T-cell (primary cell): ENCODE measurements around the gene BCL2L1. TPM values are rescaled to one million over a fixed set of nuclear protein-coding genes. Genes with fewer than 3 reads are reported as not detected.

Source experiments
- ATAC-seq, 4 experiments: fragments of 200-7000 bp in 3 of 4; fragments of 150-1000 bp in 1 of 4; cut with Tn5 transposase; replicated peaks in 1 of 4; 1 replicate in 3 of 4; 2 replicates in 1 of 4; pipeline ENCODE4 v1.10.0; 2021; ENCODE audit warnings: moderate library complexity in 3 of 4, mild to moderate bottlenecking in 2 of 4, moderate number of reproducible peaks in 1 of 4
- CTCF ChIA-PET, 2 donors: fragments of 300-600 bp; sonication (Branson Sonifier 250); formaldehyde crosslinking; loops; one replicate each; lab custom pipeline; 2022; ENCODE audit warnings: antibody characterized with exemption in 2 of 2; lab: Charles Lee
- POLR2A ChIA-PET, 2 donors: fragments of 300-600 bp; sonication (Branson Sonifier 250); formaldehyde crosslinking; loops; one replicate each; lab custom pipeline; 2022; ENCODE audit warnings: antibody characterized with exemption in 2 of 2; lab: Charles Lee
- DNase-seq, 35 experiments: peaks; one replicate each; pipeline versions ENCODE4 v3.0.0 to v3.0.0-alpha.2; 2013 to 2023
- H3K27ac ChIP-seq: one replicate; pipeline ENCODE4 v1.5.1; 2013; ENCODE audit warnings: low read length
- H3K27me3 ChIP-seq, 2 experiments: replicated peaks in 1 of 2; 1 replicate in 1 of 2; 2 replicates in 1 of 2; pipeline versions ENCODE4 v1.6.1 to v1.7.0; 2013; ENCODE audit warnings: low read length in 1 of 2, mixed read lengths in 1 of 2; ENCODE audit not compliant: control insufficient read depth in 2 of 2, insufficient read depth in 2 of 2; ENCODE audit errors: extremely low read depth in 1 of 2
- H3K36me3 ChIP-seq, 2 donors: 1 replicate in 1 of 2; 2 replicates in 1 of 2; pipeline versions ENCODE4 v1.6.1 to v1.7.0; 2013; ENCODE audit warnings: low read length in 1 of 2; ENCODE audit not compliant: control insufficient read depth in 2 of 2, insufficient read depth in 1 of 2; ENCODE audit errors: extremely low read depth in 1 of 2
- H3K4me1 ChIP-seq, 2 experiments: 1 replicate in 1 of 2; 2 replicates in 1 of 2; pipeline versions ENCODE4 v1.6.1 to v1.7.0; 2013; ENCODE audit warnings: low read length in 2 of 2, mixed read lengths in 1 of 2; ENCODE audit not compliant: insufficient read depth in 2 of 2, control insufficient read depth in 1 of 2; ENCODE audit errors: extremely low read depth in 1 of 2
- H3K4me3 ChIP-seq, 2 donors: 1 replicate in 1 of 2; 2 replicates in 1 of 2; pipeline versions ENCODE4 v1.5.1 to v1.7.0; 2013; ENCODE audit warnings: mild to moderate bottlenecking in 2 of 2, low read length in 1 of 2, moderate library complexity in 1 of 2; ENCODE audit not compliant: control insufficient read depth in 1 of 2; ENCODE audit errors: extremely low read depth in 1 of 2
- H3K9me3 ChIP-seq: 2 replicates; pipeline ENCODE4 v1.7.0; 2013
- H3K27ac Mint-ChIP-seq, 2 donors: one replicate each; pipeline ENCODE4 v1.8.0; 2020 to 2021; ENCODE audit warnings: mild to moderate bottlenecking in 2 of 2, mixed read lengths in 2 of 2
- H3K27me3 Mint-ChIP-seq, 2 donors: one replicate each; pipeline ENCODE4 v1.8.0; 2021 to 2022; ENCODE audit warnings: mixed read lengths in 2 of 2
- H3K36me3 Mint-ChIP-seq: one replicate; pipeline ENCODE4 v1.8.0; 2021; ENCODE audit warnings: mixed read lengths
- H3K4me1 Mint-ChIP-seq, 3 donors: one replicate each; pipeline ENCODE4 v1.8.0; 2020 to 2022; ENCODE audit warnings: mixed read lengths in 3 of 3, mild to moderate bottlenecking in 1 of 3
- H3K4me3 Mint-ChIP-seq, 3 donors: one replicate each; pipeline ENCODE4 v1.8.0; 2020 to 2022; ENCODE audit warnings: mild to moderate bottlenecking in 3 of 3, mixed read lengths in 3 of 3, moderate library complexity in 3 of 3
- H3K9me3 Mint-ChIP-seq, 3 donors: one replicate each; pipeline ENCODE4 v1.8.0; 2020 to 2022; ENCODE audit warnings: mixed read lengths in 3 of 3
- WGBS: methylation state at CpG from one replicate; pipeline ENCODE4 v1.1.5; 2013; ENCODE audit warnings: missing lambda C conversion rate; ENCODE audit not compliant: insufficient coverage; 5-methylcytosine and 5-hydroxymethylcytosine counted together
- total RNA-seq, 35 experiments: library from RNA in 6 of 35; stranded (reverse) in 6 of 35; fragments of 120-200 nt in 1 of 35; gene quantifications; one replicate each; pipeline versions ENCODE4 v1.2.1 to v1.2.4 and lab custom pipeline; 2013 to 2026

BCL2L1 gene
- total RNA-seq, 5 donors from 2014 or later (not counting 1 experiment from before 2014, with no cell fraction given) = 26.6 to 33.8 (median 27.7) TPM

GRCh38 chr20:31712112-31712553, 10.5 kb downstream of the BCL2L1 start:
- Histone ChIP-seq H3K27me3 (no peaks in the 10 kb centered on the region), H3K4me3 (no peak overlapping the region), H3K36me3 (peaks cover 2 to 40% of the 10 kb centered on the region in 2 donors), H3K4me1 (peaks cover 8 to 47% of the 10 kb centered on the region in 2 experiments), H3K27ac (no peak overlapping the region), H3K9me3 (no peaks in the 10 kb centered on the region)
- DNase-seq (no peak), ATAC-seq (no peak)
- Mint-ChIP-seq H3K36me3 (peaks cover 41% of the 10 kb centered on the region), H3K9me3 (no peaks in the 10 kb centered on the region), H3K4me3 (peak overlapping the region in 1 of 3 donors; percentile 6), H3K27ac (peak overlapping the region; percentile 24 to 43), H3K4me1 (peaks cover 82 to 91% (median 85%) of the 10 kb centered on the region in 3 donors), H3K27me3 (no peaks in the 10 kb centered on the region)
- WGBS = no CpG with 5 or more reads among the region's 5 CpGs
- CTCF ChIA-PET = interaction anchor here in 1 of 2 donors (0.8 to 1.6 kb wide), 2 partner anchors 12 to 50 kb away, joined by 3 to 8 read pairs; no protein-coding TSS in a partner anchor
- POLR2A ChIA-PET = no interaction called here

- ChIA-PET POLR2A (no interaction called here), CTCF (interaction anchor here (0.8 to 1.6 kb wide), 3 partner anchors 12 to 50 kb away, joined by 3 to 8 read pairs (median 3); no protein-coding TSS in a partner anchor)
Measured at GRCh38 chr20:31711179-31712111, 11.2 kb downstream of the BCL2L1 start.

GRCh38 chr20:31710423-31711108, 12.1 kb downstream of the BCL2L1 start:
- peaks cover 5 to 55% of the 10 kb centered on the region in 2 donors for H3K36me3 ChIP-seq

More at GRCh38 chr20:31711179-31712111, 11.2 kb downstream of the BCL2L1 start:
- DNase-seq (no peak), ATAC-seq (no peak)
- H3K27me3 Mint-ChIP-seq = no peaks in the 10 kb centered on the region
- peaks cover 4 to 44% of the 10 kb centered on the region in 2 experiments for H3K4me1 ChIP-seq
- peak overlapping the region; percentile 43 to 85 for H3K27ac Mint-ChIP-seq
- H3K4me3 Mint-ChIP-seq = peak overlapping the region in 1 of 3 donors; percentile 6
- peaks cover 5 to 46% of the 10 kb centered on the region in 2 donors for H3K36me3 ChIP-seq
- no peak overlapping the region for H3K27ac ChIP-seq
- no peaks in the 10 kb centered on the region for H3K9me3 Mint-ChIP-seq
- peaks cover 48% of the 10 kb centered on the region for H3K36me3 Mint-ChIP-seq
- no peaks in the 10 kb centered on the region for H3K9me3 ChIP-seq
- peaks cover 82 to 91% (median 84%) of the 10 kb centered on the region in 3 donors for H3K4me1 Mint-ChIP-seq
- no peaks in the 10 kb centered on the region for H3K27me3 ChIP-seq
- no peak overlapping the region for H3K4me3 ChIP-seq

GRCh38 chr20:31709939-31710338, 12.7 kb downstream of the BCL2L1 start:
- DNase-seq (no peak), ATAC-seq (no peak)
- H3K27ac Mint-ChIP-seq = peak overlapping the region; percentile 37 to 85
- H3K4me3 ChIP-seq = no peak overlapping the region
- ChIA-PET POLR2A (no interaction called here), CTCF (interaction anchor here in 1 of 2 donors (1.4 kb wide), 1 partner anchor 10 kb away, joined by 4 read pairs; no protein-coding TSS in a partner anchor)
- peaks cover 5 to 58% of the 10 kb centered on the region in 2 donors for H3K36me3 ChIP-seq
- H3K9me3 ChIP-seq = no peaks in the 10 kb centered on the region
- H3K27me3 Mint-ChIP-seq = no peaks in the 10 kb centered on the region
- no peaks in the 10 kb centered on the region for H3K27me3 ChIP-seq
- 88% methylated on average over 3 of the region's 5 CpGs for WGBS
- H3K4me3 Mint-ChIP-seq = no peak overlapping the region
- H3K27ac ChIP-seq = no peak overlapping the region
- peaks cover 43% of the 10 kb centered on the region for H3K36me3 Mint-ChIP-seq
- H3K4me1 Mint-ChIP-seq = peaks cover 82 to 88% (median 84%) of the 10 kb centered on the region in 3 donors
- H3K4me1 ChIP-seq = peaks cover 0 to 37% of the 10 kb centered on the region in 2 experiments
- no peaks in the 10 kb centered on the region for H3K9me3 Mint-ChIP-seq

More at GRCh38 chr20:31710423-31711108, 12.1 kb downstream of the BCL2L1 start:
- ATAC-seq (no peak), DNase-seq (no peak)
- Histone ChIP-seq H3K27ac (no peak overlapping the region), H3K4me1 (peaks cover 0 to 37% of the 10 kb centered on the region in 2 experiments), H3K9me3 (no peaks in the 10 kb centered on the region), H3K27me3 (no peaks in the 10 kb centered on the region), H3K4me3 (no peak overlapping the region)
- Mint-ChIP-seq H3K27me3 (no peaks in the 10 kb centered on the region), H3K4me3 (no peak overlapping the region), H3K4me1 (peaks cover 82 to 90% (median 84%) of the 10 kb centered on the region in 3 donors), H3K36me3 (peaks cover 45% of the 10 kb centered on the region), H3K27ac (peak overlapping the region; percentile 32 to 85), H3K9me3 (no peaks in the 10 kb centered on the region)
- CTCF ChIA-PET = interaction anchor here (1.0 to 1.4 kb wide), 2 partner anchors 10 to 13 kb away, joined by 3 to 4 read pairs; no protein-coding TSS in a partner anchor
- 86% methylated on average over 2 of the region's 5 CpGs for WGBS
- POLR2A ChIA-PET = no interaction called here

GRCh38 chr20:31708736-31709534, 13.7 kb downstream of the BCL2L1 start:
- POLR2A ChIA-PET = no interaction called here
- H3K4me1 Mint-ChIP-seq = peaks cover 74 to 86% (median 81%) of the 10 kb centered on the region in 3 donors
- H3K4me3 Mint-ChIP-seq = peak overlapping the region in 1 of 3 donors; percentile 4
- ATAC-seq = no peak
- Histone ChIP-seq H3K27me3 (no peaks in the 10 kb centered on the region), H3K4me3 (no peak overlapping the region), H3K9me3 (no peaks in the 10 kb centered on the region), H3K27ac (peak overlapping the region; percentile 26), H3K4me1 (peaks cover 0 to 37% of the 10 kb centered on the region in 2 experiments), H3K36me3 (peaks cover 5 to 62% of the 10 kb centered on the region in 2 donors)
- DNase-seq = no peak
- H3K27ac Mint-ChIP-seq = peak overlapping the region; percentile 76 to 83
- 100% methylated on average over 3 of the region's 11 CpGs for WGBS
- no peaks in the 10 kb centered on the region for H3K27me3 Mint-ChIP-seq
- peaks cover 44% of the 10 kb centered on the region for H3K36me3 Mint-ChIP-seq
- CTCF ChIA-PET = interaction anchor here (0.6 to 2.0 kb wide), 4 partner anchors 9 to 117 kb away, joined by 3 to 4 read pairs (median 4); no protein-coding TSS in a partner anchor
- H3K9me3 Mint-ChIP-seq = no peaks in the 10 kb centered on the region
